GM12878 (cell line): ENCODE results near the gene ETS1. TPM values are rescaled to one million over a fixed set of nuclear protein-coding genes. Genes with fewer than 3 reads are reported as not detected.
A peak's percentile ranks its signal among the peaks of the same experiment; 100 is the strongest.

Experiments
- CHD4 ChIP-seq: fragments of 200-600 bp; sonication (generic); IDR thresholded peaks from 2 replicates; pipeline ENCODE4 v1.6.1; 2016; ENCODE audit warnings: mild to moderate bottlenecking
- EP300 ChIP-seq, 2 experiments: fragments of 150-350 bp in 1 of 2; IDR thresholded peaks; 2 replicates each; pipeline ENCODE4 v1.6.1; 2011 to 2012; ENCODE audit warnings: low read depth in 2 of 2, low read length in 2 of 2, borderline replicate concordance in 1 of 2, improper control_type of control experiment in 1 of 2, inconsistent platforms in 1 of 2; ENCODE audit not compliant: control insufficient read depth in 1 of 2
- HCFC1 ChIP-seq: fragments of 150-350 bp; IDR thresholded peaks from 2 replicates; pipeline ENCODE4 v1.6.1; 2014; ENCODE audit warnings: low read length
- HDGF ChIP-seq: fragments of 450-650 bp; IDR thresholded peaks from 2 replicates; pipeline ENCODE4 v1.6.1; 2016; ENCODE audit warnings: antibody characterized with exemption
- KLF5 ChIP-seq: fragments of 450-650 bp; IDR thresholded peaks from 2 replicates; pipeline ENCODE4 v1.6.1; 2014; ENCODE audit warnings: mild to moderate bottlenecking; ENCODE audit not compliant: partially characterized antibody
- MTA3 ChIP-seq: IDR thresholded peaks from 2 replicates; pipeline ENCODE4 v1.6.1; 2012; ENCODE audit warnings: low read length, inconsistent platforms, borderline replicate concordance
- NFIC ChIP-seq: IDR thresholded peaks from 2 replicates; pipeline ENCODE4 v1.6.1; 2012; ENCODE audit warnings: low read depth, mild to moderate bottlenecking, inconsistent platforms, low read length, moderate library complexity
- NFXL1 ChIP-seq: fragments of 450-650 bp; IDR thresholded peaks from 2 replicates; pipeline ENCODE4 v1.6.1; 2017; ENCODE audit warnings: antibody characterized with exemption, mild to moderate bottlenecking, borderline replicate concordance
- NR2C2 ChIP-seq: IDR thresholded peaks from 2 replicates; pipeline ENCODE4 v1.6.1; 2011; ENCODE audit warnings: borderline replicate concordance, low read depth; ENCODE audit not compliant: control insufficient read depth, insufficient read length
- PAX5 ChIP-seq: IDR thresholded peaks from 2 replicates; pipeline ENCODE4 v1.6.1; 2011; ENCODE audit warnings: low read depth, low read length, borderline replicate concordance
- POLR2A ChIP-seq: IDR thresholded peaks from 2 replicates; pipeline ENCODE4 v1.6.1; 2011; ENCODE audit warnings: low read depth, mild to moderate bottlenecking, low read length
- RELB ChIP-seq: fragments of 450-650 bp; IDR thresholded peaks from 2 replicates; pipeline ENCODE4 v1.6.1; 2017; ENCODE audit warnings: low read depth, mild to moderate bottlenecking, moderate library complexity
- RFX5 ChIP-seq: IDR thresholded peaks from 2 replicates; pipeline ENCODE4 v1.6.1; 2011; ENCODE audit warnings: low read depth, low read length, improper control_type of control experiment
- SMAD5 ChIP-seq: IDR thresholded peaks from 2 replicates; pipeline ENCODE4 v1.6.1; 2016; ENCODE audit warnings: antibody characterized with exemption, low read depth
- SPI1 ChIP-seq: IDR thresholded peaks from 2 replicates; pipeline ENCODE4 v1.6.1; 2011; ENCODE audit warnings: low read depth, mild to moderate bottlenecking, low read length, moderate library complexity, borderline replicate concordance; ENCODE audit not compliant: insufficient read depth
- TCF12 ChIP-seq: IDR thresholded peaks from 2 replicates; pipeline ENCODE4 v1.6.1; 2011; ENCODE audit warnings: low read depth, mild to moderate bottlenecking, low read length
- YBX1 ChIP-seq: fragments of 450-650 bp; IDR thresholded peaks from 2 replicates; pipeline ENCODE4 v1.6.1; 2016; ENCODE audit warnings: antibody characterized with exemption
- ZZZ3 ChIP-seq: IDR thresholded peaks from 2 replicates; pipeline ENCODE4 v1.6.1; 2011; ENCODE audit warnings: low read depth; ENCODE audit not compliant: control insufficient read depth, insufficient read length
- polyA plus RNA-seq, 11 experiments: library from polyadenylated mRNA; depleted of rRNA in 4 of 11; unstranded in 6 of 11; stranded (reverse) in 5 of 11; fragments of >200 nt; fragmentation: Nextera tagmentation in 4 of 11; fragmentation: Illumina TruSeq in 1 of 11; extraction: Ambion mirVana in 4 of 11; extraction: Trizol in 1 of 11; gene quantifications; 1 replicate in 1 of 11; 2 replicates in 10 of 11; pipeline versions ENCODE4 v1.2.1 to v1.2.3, GENCODE V29; 2011 to 2016; ENCODE audit warnings: inconsistent platforms in 2 of 11, missing spikeins in 2 of 11, low read depth in 1 of 11
- total RNA-seq, 4 experiments: library from RNA; depleted of rRNA in 3 of 4; stranded (reverse); fragments of >200 nt in 3 of 4; fragmentation: Illumina TruSeq in 1 of 4; extraction: Trizol in 1 of 4; gene quantifications; 2 replicates each; pipeline versions ENCODE4 v1.2.1 to v1.2.3, GENCODE V29; 2013 to 2021
- TF ChIP-seq, protein P1 (sequence below): fragments of 450-650 bp; IDR thresholded peaks from 2 replicates; pipeline ENCODE4 v1.6.1; 2017; ENCODE audit warnings: mild to moderate bottlenecking, low read depth, inconsistent platforms; ENCODE audit not compliant: poor library complexity, severe bottlenecking
- TF ChIP-seq, protein P2 (sequence below): fragments of 450-650 bp; IDR thresholded peaks from 2 replicates; pipeline ENCODE4 v1.6.1; 2017; ENCODE audit warnings: borderline replicate concordance
- TF ChIP-seq, protein P3 (sequence below): fragments of 450-650 bp; IDR thresholded peaks from 2 replicates; pipeline ENCODE4 v1.6.1; 2017; ENCODE audit warnings: mild to moderate bottlenecking, moderate library complexity

Gene ETS1
- total and polyA plus RNA-seq, 10 of the 15 experiments (the other 5 are each of a cell fraction or from before 2014, with no cell fraction given): 12.5 to 112 (median 55.5) TPM

DNA sequence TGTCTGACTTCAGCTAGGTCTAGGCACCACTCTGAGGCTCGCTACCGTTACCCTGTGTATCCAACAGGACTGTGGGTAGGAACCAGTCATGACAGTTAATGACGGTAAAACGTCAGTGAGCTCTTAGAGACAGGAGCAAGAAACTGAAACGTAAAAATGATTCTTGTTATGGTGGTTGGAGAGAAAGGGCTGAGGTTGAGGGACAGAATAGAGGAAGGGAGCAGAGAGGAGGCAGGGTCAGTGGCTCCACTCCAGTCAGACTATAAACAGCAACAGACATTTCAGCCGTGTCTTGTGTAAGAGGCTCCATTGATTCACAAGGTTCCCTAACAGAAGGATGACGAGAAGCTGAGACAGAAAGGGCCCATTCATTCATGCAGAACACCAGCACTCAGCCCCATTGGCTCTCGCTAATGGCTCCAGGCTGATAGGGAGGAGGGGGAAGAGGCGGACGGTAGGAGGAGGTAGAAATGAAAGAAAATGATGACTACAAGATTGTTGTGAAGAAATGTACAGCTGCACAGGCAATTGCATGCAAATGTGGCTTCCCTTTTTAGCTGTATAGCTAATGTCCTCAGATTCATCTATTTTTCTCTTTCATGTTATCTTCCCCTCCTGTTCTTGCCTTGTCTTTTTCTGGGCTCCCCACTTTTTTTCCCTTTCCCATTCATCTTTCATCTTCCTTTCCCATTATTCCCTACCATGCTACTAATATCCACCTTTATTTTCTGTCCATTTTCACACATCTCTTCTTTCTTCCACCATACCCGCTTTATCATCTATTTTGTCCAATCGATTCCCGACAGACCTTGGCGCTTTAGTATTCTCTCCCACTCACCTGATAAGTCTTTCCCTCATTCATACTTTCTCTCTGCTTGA, 34.3 kb downstream of the ETS1 start (continued):
- TF ChIP-seq, protein P1, sequence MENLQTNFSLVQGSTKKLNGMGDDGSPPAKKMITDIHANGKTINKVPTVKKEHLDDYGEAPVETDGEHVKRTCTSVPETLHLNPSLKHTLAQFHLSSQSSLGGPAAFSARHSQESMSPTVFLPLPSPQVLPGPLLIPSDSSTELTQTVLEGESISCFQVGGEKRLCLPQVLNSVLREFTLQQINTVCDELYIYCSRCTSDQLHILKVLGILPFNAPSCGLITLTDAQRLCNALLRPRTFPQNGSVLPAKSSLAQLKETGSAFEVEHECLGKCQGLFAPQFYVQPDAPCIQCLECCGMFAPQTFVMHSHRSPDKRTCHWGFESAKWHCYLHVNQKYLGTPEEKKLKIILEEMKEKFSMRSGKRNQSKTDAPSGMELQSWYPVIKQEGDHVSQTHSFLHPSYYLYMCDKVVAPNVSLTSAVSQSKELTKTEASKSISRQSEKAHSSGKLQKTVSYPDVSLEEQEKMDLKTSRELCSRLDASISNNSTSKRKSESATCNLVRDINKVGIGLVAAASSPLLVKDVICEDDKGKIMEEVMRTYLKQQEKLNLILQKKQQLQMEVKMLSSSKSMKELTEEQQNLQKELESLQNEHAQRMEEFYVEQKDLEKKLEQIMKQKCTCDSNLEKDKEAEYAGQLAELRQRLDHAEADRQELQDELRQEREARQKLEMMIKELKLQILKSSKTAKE: peak; percentile 28
- no peak for TF ChIP-seq CHD4
- TF ChIP-seq NR2C2: no peak
- TF ChIP-seq HCFC1: no peak
- TF ChIP-seq NFXL1: no peak
- no peak for TF ChIP-seq KLF5
- TF ChIP-seq, protein P2, sequence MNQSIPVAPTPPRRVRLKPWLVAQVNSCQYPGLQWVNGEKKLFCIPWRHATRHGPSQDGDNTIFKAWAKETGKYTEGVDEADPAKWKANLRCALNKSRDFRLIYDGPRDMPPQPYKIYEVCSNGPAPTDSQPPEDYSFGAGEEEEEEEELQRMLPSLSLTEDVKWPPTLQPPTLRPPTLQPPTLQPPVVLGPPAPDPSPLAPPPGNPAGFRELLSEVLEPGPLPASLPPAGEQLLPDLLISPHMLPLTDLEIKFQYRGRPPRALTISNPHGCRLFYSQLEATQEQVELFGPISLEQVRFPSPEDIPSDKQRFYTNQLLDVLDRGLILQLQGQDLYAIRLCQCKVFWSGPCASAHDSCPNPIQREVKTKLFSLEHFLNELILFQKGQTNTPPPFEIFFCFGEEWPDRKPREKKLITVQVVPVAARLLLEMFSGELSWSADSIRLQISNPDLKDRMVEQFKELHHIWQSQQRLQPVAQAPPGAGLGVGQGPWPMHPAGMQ: no peak
- TF ChIP-seq TCF12: 0 out of 2 replicates have a peak, but pooled peaks have one; percentile 41
- peak; percentile 78 for TF ChIP-seq HDGF
- TF ChIP-seq YBX1: 0 out of 2 replicates have a peak, but pooled peaks have one; percentile 68
- TF ChIP-seq SPI1: peak; percentile 29
- 0 out of 2 replicates have a peak, but pooled peaks have one; percentile 23 for TF ChIP-seq SMAD5
- TF ChIP-seq, protein P3, sequence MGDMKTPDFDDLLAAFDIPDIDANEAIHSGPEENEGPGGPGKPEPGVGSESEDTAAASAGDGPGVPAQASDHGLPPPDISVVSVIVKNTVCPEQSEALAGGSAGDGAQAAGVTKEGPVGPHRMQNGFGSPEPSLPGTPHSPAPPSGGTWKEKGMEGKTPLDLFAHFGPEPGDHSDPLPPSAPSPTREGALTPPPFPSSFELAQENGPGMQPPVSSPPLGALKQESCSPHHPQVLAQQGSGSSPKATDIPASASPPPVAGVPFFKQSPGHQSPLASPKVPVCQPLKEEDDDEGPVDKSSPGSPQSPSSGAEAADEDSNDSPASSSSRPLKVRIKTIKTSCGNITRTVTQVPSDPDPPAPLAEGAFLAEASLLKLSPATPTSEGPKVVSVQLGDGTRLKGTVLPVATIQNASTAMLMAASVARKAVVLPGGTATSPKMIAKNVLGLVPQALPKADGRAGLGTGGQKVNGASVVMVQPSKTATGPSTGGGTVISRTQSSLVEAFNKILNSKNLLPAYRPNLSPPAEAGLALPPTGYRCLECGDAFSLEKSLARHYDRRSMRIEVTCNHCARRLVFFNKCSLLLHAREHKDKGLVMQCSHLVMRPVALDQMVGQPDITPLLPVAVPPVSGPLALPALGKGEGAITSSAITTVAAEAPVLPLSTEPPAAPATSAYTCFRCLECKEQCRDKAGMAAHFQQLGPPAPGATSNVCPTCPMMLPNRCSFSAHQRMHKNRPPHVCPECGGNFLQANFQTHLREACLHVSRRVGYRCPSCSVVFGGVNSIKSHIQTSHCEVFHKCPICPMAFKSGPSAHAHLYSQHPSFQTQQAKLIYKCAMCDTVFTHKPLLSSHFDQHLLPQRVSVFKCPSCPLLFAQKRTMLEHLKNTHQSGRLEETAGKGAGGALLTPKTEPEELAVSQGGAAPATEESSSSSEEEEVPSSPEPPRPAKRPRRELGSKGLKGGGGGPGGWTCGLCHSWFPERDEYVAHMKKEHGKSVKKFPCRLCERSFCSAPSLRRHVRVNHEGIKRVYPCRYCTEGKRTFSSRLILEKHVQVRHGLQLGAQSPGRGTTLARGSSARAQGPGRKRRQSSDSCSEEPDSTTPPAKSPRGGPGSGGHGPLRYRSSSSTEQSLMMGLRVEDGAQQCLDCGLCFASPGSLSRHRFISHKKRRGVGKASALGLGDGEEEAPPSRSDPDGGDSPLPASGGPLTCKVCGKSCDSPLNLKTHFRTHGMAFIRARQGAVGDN: peak; percentile 75; the same call in 1 of the 2 replicates
- no peak for TF ChIP-seq MTA3
- peak; percentile 38; the same call in 1 of the 2 replicates for TF ChIP-seq RELB
- no peak for TF ChIP-seq ZZZ3
- TF ChIP-seq RFX5: 0 out of 2 replicates have a peak, but pooled peaks have one; percentile 27
- peak in 1 of 2 experiments; percentile 35; a peak in 2 of 4 replicates for TF ChIP-seq EP300 (IDR thresholded peaks at IDR 0.05; ENCODE audit: borderline replicate concordance in 1 of 2, control insufficient read depth in 1 of 2, low read depth in 2 of 2, low read length in 2 of 2)
- TF ChIP-seq NFIC: no peak
- TF ChIP-seq POLR2A: peak; percentile 82
- TF ChIP-seq PAX5: peak; percentile 78
